Astrocyte of the cerebellum (primary cell): ENCODE measurements around the gene REXO5.

Source experiments
- DNase-seq: peaks from one replicate; pipeline ENCODE4 v3.0.0-alpha.2; 2011; ENCODE audit warnings: low read depth
- H3K4me3 ChIP-seq: 2 replicates; pipeline ENCODE4 v1.5.1; 2011; ENCODE audit warnings: mild to moderate bottlenecking, low read depth, low read length, moderate library complexity
- CTCF ChIP-seq: IDR thresholded peaks from 2 replicates; pipeline ENCODE4 v1.5.1; 2012; ENCODE audit warnings: low read length, low read depth, moderate library complexity, mild to moderate bottlenecking; ENCODE audit errors: missing control alignments
- in situ Hi-C: cut with HindIII; loops from 2 replicates; pipeline ENCODE4 v1.10.0; 2017; ENCODE audit warnings: low sequenced_read_pairs

Gene REXO5

DNA sequence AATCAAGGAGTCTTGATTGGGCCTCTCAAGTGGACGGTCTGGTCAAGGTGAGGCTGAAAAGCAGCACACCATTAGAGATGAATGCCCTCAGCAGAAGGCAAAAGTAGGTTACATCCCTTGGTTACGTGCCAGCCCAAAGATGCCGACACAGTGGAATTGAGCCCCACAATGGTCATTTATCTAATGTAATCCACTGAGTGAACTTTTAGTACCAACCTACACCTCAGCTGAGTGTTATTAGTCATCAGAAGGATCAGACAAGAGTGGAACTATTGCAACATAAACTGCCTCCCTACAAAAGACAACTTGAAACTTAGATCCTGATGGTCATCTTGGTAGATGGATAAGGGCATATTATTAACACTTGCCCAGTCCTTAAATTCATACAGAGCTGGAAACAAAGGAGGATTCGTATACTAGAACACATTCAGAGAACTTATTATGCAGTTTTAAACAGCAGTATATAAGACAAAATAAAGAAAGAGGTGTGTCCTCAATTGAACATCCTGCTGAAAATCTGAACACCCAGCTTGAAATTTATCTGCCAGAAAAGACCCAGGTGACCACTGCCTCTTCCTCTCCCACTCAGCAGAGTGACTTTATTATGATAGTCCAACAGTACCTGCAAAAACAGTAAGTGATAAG is 91.0 kb downstream of the REXO5 start:
- no peak for TF ChIP-seq CTCF
- in situ Hi-C loops = no loop called here
- no peak for DNase-seq
- no peak overlapping the region for H3K4me3 ChIP-seq

GRCh38 chr16:20897922-20898321 is 91.6 kb downstream of the REXO5 start:
- DNase-seq = no peak
- in situ Hi-C loops = no loop called here
- H3K4me3 ChIP-seq = peak overlapping the region; percentile 71
- TF ChIP-seq CTCF = no peak

DNA sequence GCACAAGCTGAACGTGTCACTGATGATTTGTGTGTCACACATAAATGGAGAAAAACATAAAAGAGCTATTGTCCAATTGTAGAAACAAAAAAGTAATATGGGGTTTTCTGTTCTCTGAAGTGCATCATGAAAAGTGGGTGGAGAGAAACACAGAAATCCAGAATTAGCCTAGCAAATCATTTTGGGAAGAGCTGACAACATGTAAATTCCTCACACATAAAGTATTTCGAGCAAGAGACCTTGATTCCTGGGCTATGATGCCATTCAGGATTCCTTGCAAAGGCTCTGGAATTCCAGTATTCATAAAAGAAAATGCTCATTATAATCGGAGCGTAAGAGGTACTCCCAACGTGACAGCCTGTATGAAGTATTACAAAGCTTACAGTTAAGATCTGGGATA is 92.7 kb downstream of the REXO5 start:
- peak overlapping the region; percentile 71 for H3K4me3 ChIP-seq
- in situ Hi-C loops = no loop called here
- TF ChIP-seq CTCF = no peak
- peak; percentile 37 for DNase-seq
